VCaP (cell line): ENCODE data around the gene GNS.
A peak's percentile ranks its signal among the peaks of the same experiment; 100 is the strongest.

Source experiments
- H3K27ac ChIP-seq: fragments of 450-650 bp; 2 replicates; pipeline ENCODE4 v1.5.1; 2017
- CTCF ChIP-seq: fragments of 450-650 bp; conservative IDR thresholded peaks from 2 replicates; pipeline ENCODE4 v1.5.1; 2017; ENCODE audit warnings: mild to moderate bottlenecking, moderate library complexity

Gene GNS

GRCh38 chr12:64745259-64745807 is 13.9 kb downstream of the GNS start:
- H3K27ac ChIP-seq, result 0 out of 2 replicates have a peak overlapping the region, but pooled peaks have one; percentile 8
- no peak for TF ChIP-seq CTCF

- no peak overlapping the region for H3K27ac ChIP-seq
- TF ChIP-seq CTCF, result no peak
Measured at GRCh38 chr12:64744422-64745258, 14.6 kb downstream of the GNS start.

GRCh38 chr12:64743206-64743605 is 16.0 kb downstream of the GNS start:
- no peak overlapping the region for H3K27ac ChIP-seq
- no peak for TF ChIP-seq CTCF

DNA sequence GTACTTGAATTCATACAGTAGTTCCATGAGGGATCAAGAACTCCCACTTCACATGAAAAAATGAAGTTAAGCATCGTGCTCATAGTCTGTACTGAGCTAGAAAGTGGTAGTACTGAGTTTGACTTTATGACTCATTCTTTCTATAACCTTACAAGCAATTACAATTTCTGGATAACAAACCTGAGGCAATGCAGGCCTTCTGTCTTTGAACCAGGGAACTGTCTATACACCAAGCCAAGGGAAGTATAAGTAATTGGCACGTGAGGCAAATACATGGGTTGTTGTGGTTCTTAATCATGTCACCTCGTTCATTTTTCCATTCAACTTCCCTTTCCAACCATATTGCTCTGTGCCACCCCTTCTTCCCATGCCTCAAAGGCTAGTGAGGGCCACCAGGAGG is 16.8 kb downstream of the GNS start:
- no peak overlapping the region for H3K27ac ChIP-seq
- no peak for TF ChIP-seq CTCF

- TF ChIP-seq CTCF, result no peak
Measured at GRCh38 chr12:64740646-64741045, 18.6 kb downstream of the GNS start.

GRCh38 chr12:64739778-64740177 is 19.4 kb downstream of the GNS start:
- TF ChIP-seq CTCF, result no peak
- H3K27ac ChIP-seq, result no peak overlapping the region

More at GRCh38 chr12:64740646-64741045, 18.6 kb downstream of the GNS start:
- no peak overlapping the region for H3K27ac ChIP-seq

GRCh38 chr12:64737539-64737938 is 21.7 kb downstream of the GNS start:
- peak overlapping the region; percentile 32 for H3K27ac ChIP-seq
- no peak for TF ChIP-seq CTCF
